ENCODE results near the gene PTGFRN. TPM values are rescaled to one million over a fixed set of nuclear protein-coding genes. Genes with fewer than 3 reads are reported as not detected.

The PTGFRN gene
- total and polyA plus RNA-seq, 2 of the 4 experiments (the other 2 are of a cell fraction): 0.90 to 1.1 TPM

- WGBS, 2 experiments (ENCODE audit: extremely low coverage in 2 of 2, insufficient read length in 1 of 2): no CpG with 5 or more reads among the region's 3 CpGs
- H3K9ac ChIP-seq (ENCODE audit: low read depth, low read length): no peak overlapping the region
- ATAC-seq (ENCODE audit: low read depth) (no peak), DNase-seq (no peak)
- no peak overlapping the region for H4K5ac ChIP-seq (ENCODE audit: low read depth, low read length)
- peaks cover 43% of the 10 kb centered on the region for H3K27me3 ChIP-seq (ENCODE audit: control insufficient read depth, insufficient read depth, low read length)
- POLR2A ChIA-PET (ENCODE audit: unreplicated experiment): no interaction called here
- no peak overlapping the region for H3K4me2 ChIP-seq (ENCODE audit: low read depth, low read length)
- H4K91ac ChIP-seq (ENCODE audit: insufficient read depth, low read depth, low read length): no peak overlapping the region
- H3K56ac ChIP-seq (ENCODE audit: extremely low read depth, insufficient read depth, low read length): no peak overlapping the region
- no peaks in the 10 kb centered on the region for H4K20me1 ChIP-seq (ENCODE audit: insufficient read depth, low read length)
- in situ Hi-C loops (cut with MboI; ENCODE audit: low sequenced_read_pairs): no loop called here
- no peaks in the 10 kb centered on the region for H3K36me3 ChIP-seq (ENCODE audit: control insufficient read depth, insufficient read depth, low read length)
- H3K79me1 ChIP-seq (ENCODE audit: low read depth in 1 of 2, low read length in 2 of 2): no peaks in the 10 kb centered on the region
- no peak overlapping the region for H4K8ac ChIP-seq (ENCODE audit: low read depth in 2 of 2, low read length in 2 of 2)
- dilution Hi-C loops (cut with HindIII; ENCODE audit: low sequenced_read_pairs, unreplicated experiment): no loop called here
- no TSS peak for BruUV-seq (replicated peaks)
- H3K14ac ChIP-seq (replicated peaks; ENCODE audit: low read depth, low read length): no peak overlapping the region
- no peak overlapping the region for H2AK9ac ChIP-seq (replicated peaks; ENCODE audit: low read depth, low read length, poor library complexity)
- no peak overlapping the region for H2BK20ac ChIP-seq (ENCODE audit: low read depth, low read length)
- no peak overlapping the region for H2BK5ac ChIP-seq (ENCODE audit: low read depth, low read length, poor library complexity, severe bottlenecking)
- H2BK120ac ChIP-seq (ENCODE audit: low read depth, low read length): no peak overlapping the region
- H3K18ac ChIP-seq (ENCODE audit: low read depth, low read length): no peak overlapping the region
- H2AK5ac ChIP-seq (ENCODE audit: low read depth, low read length): no peak overlapping the region
- H3K4ac ChIP-seq (ENCODE audit: low read depth, low read length): no peak overlapping the region
- H3K9me1 ChIP-seq (ENCODE audit: insufficient read depth, low read length): no peaks in the 10 kb centered on the region
- no peak overlapping the region for H3K27ac ChIP-seq (ENCODE audit: insufficient read depth, low read length)
- intact Hi-C loops (cut with micrococcal nuclease): no loop called here
- H3K23ac ChIP-seq (ENCODE audit: low read depth, low read length): no peak overlapping the region
- no peak overlapping the region for H2AFZ ChIP-seq (replicated peaks; ENCODE audit: low read length, poor library complexity)
- CTCF ChIA-PET: no interaction called here
- TF ChIP-seq ELK1 (IDR thresholded peaks at IDR 0.05; ENCODE audit: borderline replicate concordance, low read depth, low read length) (no peak), NFE2L2 (IDR thresholded peaks at IDR 0.05; ENCODE audit: low read depth, low read length) (no peak), RFX5 (IDR thresholded peaks at IDR 0.05; ENCODE audit: low read depth, low read length) (no peak), MAZ (IDR thresholded peaks at IDR 0.05; ENCODE audit: borderline replicate concordance, low read depth, low read length) (no peak), USF2 (IDR thresholded peaks at IDR 0.05; ENCODE audit: low read depth, low read length) (no peak), MAFK (IDR thresholded peaks at IDR 0.05; ENCODE audit: low read depth, low read length) (no peak), CHD1 (IDR thresholded peaks at IDR 0.05; ENCODE audit: low read depth, low read length) (no peak), RAD21 (IDR thresholded peaks at IDR 0.05; ENCODE audit: low read length) (no peak)
- no peak overlapping the region for H3K4me3 ChIP-seq (ENCODE audit: insufficient read depth, low read depth, low read length)
- H2BK15ac ChIP-seq (ENCODE audit: low read depth, low read length): no peak overlapping the region
- H3K9me3 ChIP-seq (ENCODE audit: control insufficient read depth, insufficient read depth, low read length): no peaks in the 10 kb centered on the region
- H3K4me1 ChIP-seq (ENCODE audit: control insufficient read depth, insufficient read depth, low read length): no peaks in the 10 kb centered on the region
Measured at GRCh38 chr1:116906812-116907211, 2.9 kb upstream of the PTGFRN start.
